Measurements from ENCODE around the gene NEK10. TPM values are rescaled to one million over a fixed set of nuclear protein-coding genes. Genes with fewer than 3 reads are reported as not detected.

The NEK10 gene
- total and polyA plus RNA-seq, 9 donors, result 0.41 to 33.4 (median 1.1) TPM

- no peak for DNase-seq
- Histone ChIP-seq H3K36me3 (no peaks in the 10 kb centered on the region), H3K9me3 (no peaks in the 10 kb centered on the region), H3K4me1 (ENCODE audit: insufficient read depth) (no peaks in the 10 kb centered on the region), H3K27me3 (no peaks in the 10 kb centered on the region), H3K27ac (no peak overlapping the region), H3K4me3 (no peak overlapping the region)
- intact Hi-C loops (cut with DNase I), result no loop called here
- no peak for TF ChIP-seq EP300 (IDR thresholded peaks at IDR 0.05)
- TF ChIP-seq POLR2A (IDR thresholded peaks at IDR 0.05), result no peak
- TF ChIP-seq, protein P1, sequence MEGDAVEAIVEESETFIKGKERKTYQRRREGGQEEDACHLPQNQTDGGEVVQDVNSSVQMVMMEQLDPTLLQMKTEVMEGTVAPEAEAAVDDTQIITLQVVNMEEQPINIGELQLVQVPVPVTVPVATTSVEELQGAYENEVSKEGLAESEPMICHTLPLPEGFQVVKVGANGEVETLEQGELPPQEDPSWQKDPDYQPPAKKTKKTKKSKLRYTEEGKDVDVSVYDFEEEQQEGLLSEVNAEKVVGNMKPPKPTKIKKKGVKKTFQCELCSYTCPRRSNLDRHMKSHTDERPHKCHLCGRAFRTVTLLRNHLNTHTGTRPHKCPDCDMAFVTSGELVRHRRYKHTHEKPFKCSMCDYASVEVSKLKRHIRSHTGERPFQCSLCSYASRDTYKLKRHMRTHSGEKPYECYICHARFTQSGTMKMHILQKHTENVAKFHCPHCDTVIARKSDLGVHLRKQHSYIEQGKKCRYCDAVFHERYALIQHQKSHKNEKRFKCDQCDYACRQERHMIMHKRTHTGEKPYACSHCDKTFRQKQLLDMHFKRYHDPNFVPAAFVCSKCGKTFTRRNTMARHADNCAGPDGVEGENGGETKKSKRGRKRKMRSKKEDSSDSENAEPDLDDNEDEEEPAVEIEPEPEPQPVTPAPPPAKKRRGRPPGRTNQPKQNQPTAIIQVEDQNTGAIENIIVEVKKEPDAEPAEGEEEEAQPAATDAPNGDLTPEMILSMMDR (IDR thresholded peaks at IDR 0.05), result no peak
- WGBS, 3 donors, result 66 to 69% (median 67%) methylated on average over 3 of the region's 3 CpGs
Observed at GRCh38 chr3:27073912-27074311, 295.3 kb downstream of the NEK10 start.

GRCh38 chr3:27072810-27073651, 296.2 kb downstream of the NEK10 start:
- WGBS, 3 donors, result 64 to 66% (median 65%) methylated on average over 8 of the region's 8 CpGs
- Histone ChIP-seq H3K4me1 (ENCODE audit: insufficient read depth) (no peaks in the 10 kb centered on the region), H3K4me3 (no peak overlapping the region), H3K27me3 (no peaks in the 10 kb centered on the region), H3K36me3 (no peaks in the 10 kb centered on the region), H3K27ac (no peak overlapping the region), H3K9me3 (no peaks in the 10 kb centered on the region)
- DNase-seq, result no peak
- intact Hi-C loops (cut with DNase I), result no loop called here
- TF ChIP-seq, protein P1 (IDR thresholded peaks at IDR 0.05), result no peak
- TF ChIP-seq EP300 (IDR thresholded peaks at IDR 0.05), result no peak
- TF ChIP-seq POLR2A (IDR thresholded peaks at IDR 0.05), result no peak

GRCh38 chr3:27060336-27060735, 308.8 kb downstream of the NEK10 start:
- Histone ChIP-seq H3K27ac (no peak overlapping the region), H3K9me3 (no peaks in the 10 kb centered on the region), H3K36me3 (no peaks in the 10 kb centered on the region), H3K27me3 (no peaks in the 10 kb centered on the region), H3K4me3 (no peak overlapping the region), H3K4me1 (ENCODE audit: insufficient read depth) (no peaks in the 10 kb centered on the region)
- no peak for DNase-seq
- intact Hi-C loops (cut with DNase I), result no loop called here
- WGBS, 3 donors, result 75 to 80% (median 77%) methylated on average over 2 of the region's 2 CpGs
- TF ChIP-seq POLR2A (IDR thresholded peaks at IDR 0.05) (no peak), EP300 (IDR thresholded peaks at IDR 0.05) (no peak)
- TF ChIP-seq, protein P1 (IDR thresholded peaks at IDR 0.05), result no peak

Small RNAs within 50 kb of the gene (small RNA-seq; reads per million reads assigned to genes)
- gene MINOS1P3, result not detected
- gene RNU6-342P, result not detected

Other genes starting within 250 kb of the NEK10 start
- 10 to 100 TPM; 14.8 to 26.7 (median 23.3) TPM for gene SLC4A7, start 115.0 kb upstream of the NEK10 start, total RNA-seq
- gene SLC4A7, start 115.0 kb upstream of the NEK10 start, polyA plus RNA-seq, result 10 to 100 TPM in 1 of 2 donors, 1 to 10 TPM in 1; 4.5 to 11.3 TPM

All from ovary (tissue), 9 donors.